GM19467 (cell line): ENCODE measurements around the gene KLHL35.
"Not testable (repeated sequence)": the region's sequence is repeated elsewhere in the genome, so short reads cannot be mapped to it uniquely, and the experiment has no call there.

Experiments used
- ATAC-seq: cut with Tn5 transposase; IDR thresholded peaks from one replicate; pipeline ENCODE4 v1.9.1; 2021; ENCODE audit warnings: mild to moderate bottlenecking, moderate library complexity; ENCODE audit not compliant: unreplicated experiment

Gene KLHL35

GRCh38 chr11:75398906-75399305 lies 34.1 kb downstream of the KLHL35 start:
- ATAC-seq, result no peak

- no peak for ATAC-seq
These were observed 38.7 kb downstream of the KLHL35 start for GRCh38 chr11:75394085-75394840.

- no peak for ATAC-seq
These were observed 43.1 kb downstream of the KLHL35 start for GRCh38 chr11:75389925-75390324.

- ATAC-seq, result no peak
These were observed 43.8 kb downstream of the KLHL35 start for GRCh38 chr11:75389276-75389605.

- no peak for ATAC-seq
These were observed 44.4 kb downstream of the KLHL35 start for GRCh38 chr11:75388386-75389275.

- no peak for ATAC-seq
These were observed 45.2 kb downstream of the KLHL35 start for GRCh38 chr11:75387736-75388294.

- ATAC-seq, result no peak
These were observed 45.9 kb downstream of the KLHL35 start for GRCh38 chr11:75386942-75387630.

GRCh38 chr11:75384438-75385080 lies 48.4 kb downstream of the KLHL35 start:
- no peak for ATAC-seq

GRCh38 chr11:75383246-75383645 lies 49.8 kb downstream of the KLHL35 start:
- ATAC-seq, result no peak

- ATAC-seq, result no peak
These were observed 52.1 kb downstream of the KLHL35 start for GRCh38 chr11:75380716-75381420.

- no peak for ATAC-seq
These were observed 52.8 kb downstream of the KLHL35 start for GRCh38 chr11:75380245-75380644.

- not testable (repeated sequence) for ATAC-seq
These were observed 54.2 kb downstream of the KLHL35 start for GRCh38 chr11:75378776-75379175.

- no peak for ATAC-seq
These were observed 56.8 kb downstream of the KLHL35 start for GRCh38 chr11:75376175-75376574.

- ATAC-seq, result no peak
These were observed 57.4 kb downstream of the KLHL35 start for GRCh38 chr11:75375626-75376025.

GRCh38 chr11:75374646-75375045 lies 58.4 kb downstream of the KLHL35 start:
- ATAC-seq, result no peak

- no peak for ATAC-seq
These were observed 59.8 kb downstream of the KLHL35 start for GRCh38 chr11:75373201-75373600.
